H9 (cell line): ENCODE measurements around the gene TRAF6. TPM values are rescaled to one million over a fixed set of nuclear protein-coding genes. Genes with fewer than 3 reads are reported as not detected.

Source experiments
- DNase-seq: peaks from one replicate; pipeline ENCODE4 v3.0.0-alpha.2; 2017
- H2AFZ ChIP-seq: one replicate; pipeline ENCODE4 v1.6.1; 2013; ENCODE audit warnings: mild to moderate bottlenecking, low read length, control low read depth, moderate library complexity
- H2AK5ac ChIP-seq: 2 replicates; pipeline ENCODE4 v1.6.1; 2013; ENCODE audit warnings: low read length, control low read depth, mixed read lengths; ENCODE audit not compliant: insufficient read length
- H2BK120ac ChIP-seq: one replicate; pipeline ENCODE4 v1.6.1; 2013; ENCODE audit warnings: low read depth, mild to moderate bottlenecking, low read length, control low read depth, inconsistent platforms; ENCODE audit not compliant: poor library complexity, severe bottlenecking
- H2BK12ac ChIP-seq: 2 replicates; pipeline ENCODE4 v1.6.1; 2013; ENCODE audit warnings: low read length, control low read depth, mixed read lengths, low read depth; ENCODE audit not compliant: insufficient read length
- H2BK15ac ChIP-seq: 2 replicates; pipeline ENCODE4 v1.6.1; 2013; ENCODE audit warnings: low read depth, low read length, control low read depth
- H2BK20ac ChIP-seq: one replicate; pipeline ENCODE4 v1.6.1; 2013; ENCODE audit warnings: low read depth, mild to moderate bottlenecking, low read length, control low read depth, inconsistent platforms; ENCODE audit not compliant: poor library complexity, severe bottlenecking
- H2BK5ac ChIP-seq: 2 replicates; pipeline ENCODE4 v1.6.1; 2013; ENCODE audit warnings: low read length, control low read depth, mixed read lengths; ENCODE audit not compliant: insufficient read length
- H3K14ac ChIP-seq: 2 replicates; pipeline ENCODE4 v1.6.1; 2013; ENCODE audit warnings: low read length, control low read depth; ENCODE audit not compliant: insufficient read depth
- H3K18ac ChIP-seq: 2 replicates; pipeline ENCODE4 v1.6.1; 2013; ENCODE audit warnings: low read depth, mild to moderate bottlenecking, mixed read lengths, low read length, control low read depth; ENCODE audit not compliant: insufficient read length
- H3K23ac ChIP-seq: 2 replicates; pipeline ENCODE4 v1.6.1; 2013; ENCODE audit warnings: low read length, control low read depth, mixed read lengths, low read depth; ENCODE audit not compliant: insufficient read length
- H3K23me2 ChIP-seq: 2 replicates; pipeline ENCODE4 v1.6.1; 2013; ENCODE audit warnings: low read depth, mild to moderate bottlenecking, mixed read lengths, low read length, control low read depth; ENCODE audit not compliant: insufficient read length, poor library complexity, severe bottlenecking
- H3K27ac ChIP-seq: 2 replicates; pipeline ENCODE4 v1.5.1; 2013; ENCODE audit warnings: low read length, control low read depth, mixed read lengths, low read depth; ENCODE audit not compliant: insufficient read length
- H3K27me3 ChIP-seq: 2 replicates; pipeline ENCODE4 v1.6.1; 2013; ENCODE audit warnings: low read length, control low read depth, inconsistent platforms; ENCODE audit not compliant: insufficient read depth
- H3K4ac ChIP-seq: 2 replicates; pipeline ENCODE4 v1.6.1; 2013; ENCODE audit warnings: low read depth, mild to moderate bottlenecking, control low read depth, inconsistent platforms, low read length, moderate library complexity
- H3K4me1 ChIP-seq: 2 replicates; pipeline ENCODE4 v1.6.1; 2013; ENCODE audit warnings: low read length, control low read depth, inconsistent platforms; ENCODE audit not compliant: insufficient read depth
- H3K4me2 ChIP-seq: 2 replicates; pipeline ENCODE4 v1.6.1; 2013; ENCODE audit warnings: low read length, control low read depth, mixed read lengths; ENCODE audit not compliant: insufficient read length, insufficient read depth
- H3K56ac ChIP-seq: 2 replicates; pipeline ENCODE4 v1.6.1; 2013; ENCODE audit warnings: low read depth, mild to moderate bottlenecking, mixed read lengths, low read length, control low read depth; ENCODE audit not compliant: insufficient read length
- H3K79me1 ChIP-seq: 2 replicates; pipeline ENCODE4 v1.6.1; 2013; ENCODE audit warnings: low read depth, mild to moderate bottlenecking, moderate library complexity, low read length, control low read depth, inconsistent platforms; ENCODE audit not compliant: insufficient read depth, poor library complexity, severe bottlenecking
- H3K79me2 ChIP-seq: 2 replicates; pipeline ENCODE4 v1.6.1; 2013; ENCODE audit warnings: low read length, control low read depth, inconsistent platforms; ENCODE audit not compliant: insufficient read depth
- H3K9ac ChIP-seq: 2 replicates; pipeline ENCODE4 v1.6.1; 2013; ENCODE audit warnings: low read length, control low read depth, mixed read lengths; ENCODE audit not compliant: insufficient read length; ENCODE audit errors: extremely low read depth
- H3K9me3 ChIP-seq: one replicate; pipeline ENCODE4 v1.6.1; 2013; ENCODE audit warnings: low read depth, low read length, inconsistent platforms; ENCODE audit not compliant: control insufficient read depth
- H3T11ph ChIP-seq: one replicate; pipeline ENCODE4 v1.6.1; 2013; ENCODE audit warnings: mild to moderate bottlenecking, low read length, control low read depth, inconsistent platforms
- H4K20me1 ChIP-seq: one replicate; pipeline ENCODE4 v1.6.1; 2013; ENCODE audit not compliant: control insufficient read depth, insufficient read length, insufficient read depth
- H4K5ac ChIP-seq: 2 replicates; pipeline ENCODE4 v1.6.1; 2013; ENCODE audit warnings: low read depth, mild to moderate bottlenecking, mixed read lengths, low read length, control low read depth; ENCODE audit not compliant: insufficient read length
- H4K8ac ChIP-seq: replicated peaks from 2 replicates; pipeline ENCODE4 v1.6.1; 2013; ENCODE audit warnings: low read length, control low read depth, mixed read lengths, low read depth; ENCODE audit not compliant: insufficient read length
- H4K91ac ChIP-seq: 2 replicates; pipeline ENCODE4 v1.6.1; 2013; ENCODE audit warnings: low read depth, mild to moderate bottlenecking, moderate library complexity, mixed read lengths, low read length, control low read depth; ENCODE audit not compliant: insufficient read length
- H3K27ac Mint-ChIP-seq, 3 experiments: 2 replicates in 2 of 3; 3 replicates in 1 of 3; pipeline ENCODE4 v1.8.0; 2020 to 2021; ENCODE audit warnings: mixed read lengths in 3 of 3, mild to moderate bottlenecking in 1 of 3, moderate library complexity in 1 of 3
- H3K27me3 Mint-ChIP-seq: 2 replicates; pipeline ENCODE4 v1.8.0; 2021; ENCODE audit warnings: low read depth, mild to moderate bottlenecking, moderate library complexity, mixed read lengths
- H3K36me3 Mint-ChIP-seq, 3 experiments: 2 replicates in 2 of 3; 3 replicates in 1 of 3; pipeline ENCODE4 v1.8.0; 2020 to 2021; ENCODE audit warnings: low read depth in 3 of 3, mixed read lengths in 3 of 3; ENCODE audit not compliant: insufficient read depth in 1 of 3
- H3K4me1 Mint-ChIP-seq, 2 experiments: 2 replicates each; pipeline ENCODE4 v1.8.0; 2020; ENCODE audit warnings: mixed read lengths in 2 of 2
- H3K4me3 Mint-ChIP-seq, 2 experiments: 2 replicates in 1 of 2; 3 replicates in 1 of 2; pipeline ENCODE4 v1.8.0; 2020 to 2021; ENCODE audit warnings: mild to moderate bottlenecking in 2 of 2, mixed read lengths in 2 of 2, moderate library complexity in 1 of 2
- H3K9me3 Mint-ChIP-seq, 2 experiments: 2 replicates in 1 of 2; 3 replicates in 1 of 2; pipeline ENCODE4 v1.8.0; 2020; ENCODE audit warnings: mild to moderate bottlenecking in 2 of 2, mixed read lengths in 2 of 2, moderate library complexity in 1 of 2
- WGBS: extraction: QIAGEN DNeasy Blood & Tissue Kit; methylation state at CpG from one replicate; pipeline ENCODE4 v1.1.7; 2013; ENCODE audit warnings: missing lambda C conversion rate, low lambda C conversion rate, mixed read lengths; ENCODE audit not compliant: insufficient read length; ENCODE audit errors: extremely low coverage; 5-methylcytosine and 5-hydroxymethylcytosine counted together
- total RNA-seq: library from RNA; stranded (reverse); gene quantifications from 2 replicates; pipeline ENCODE4 v1.2.1, GENCODE V29; 2021
- TF ChIP-seq, protein P1 (sequence below): fragments of 200-600 bp; sonication (generic); conservative IDR thresholded peaks from 3 replicates; pipeline ENCODE4 v1.8.0; 2021; ENCODE audit warnings: antibody characterized with exemption, mild to moderate bottlenecking

Gene TRAF6
- total RNA-seq, 1 experiment from 2014 or later = 9.9 TPM

GRCh38 chr11:36558571-36559413, 48.7 kb upstream of the TRAF6 start:
- H4K91ac ChIP-seq = no peak overlapping the region
- no peak overlapping the region for H3K56ac ChIP-seq
- Mint-ChIP-seq H3K36me3 (peaks cover 0 to 23% (median 0%) of the 10 kb centered on the region in 3 experiments; a peak in 2 of 7 replicates), H3K27me3 (no peaks in the 10 kb centered on the region; the same call in none of the 2 replicates), H3K4me3 (no peak overlapping the region), H3K27ac (no peak overlapping the region), H3K4me1 (peaks cover 0 to 5% of the 10 kb centered on the region in 2 experiments; a peak in 1 of 4 replicates), H3K9me3 (peaks cover 11% of the 10 kb centered on the region in 2 experiments; a peak in 4 of 5 replicates)
- H3K23me2 ChIP-seq = no peaks in the 10 kb centered on the region
- H3K79me1 ChIP-seq = no peaks in the 10 kb centered on the region
- H4K8ac ChIP-seq = no peak overlapping the region
- H4K5ac ChIP-seq = no peak overlapping the region
- H3K27me3 ChIP-seq = no peaks in the 10 kb centered on the region
- H4K20me1 ChIP-seq = no peaks in the 10 kb centered on the region
- H2BK12ac ChIP-seq = no peak overlapping the region
- H3K27ac ChIP-seq = no peak overlapping the region
- no peak overlapping the region for H3K4me2 ChIP-seq
- H2BK20ac ChIP-seq = no peak overlapping the region
- H3K9me3 ChIP-seq = no peaks in the 10 kb centered on the region
- WGBS = no CpG with 5 or more reads among the region's 4 CpGs
- TF ChIP-seq, protein P1, sequence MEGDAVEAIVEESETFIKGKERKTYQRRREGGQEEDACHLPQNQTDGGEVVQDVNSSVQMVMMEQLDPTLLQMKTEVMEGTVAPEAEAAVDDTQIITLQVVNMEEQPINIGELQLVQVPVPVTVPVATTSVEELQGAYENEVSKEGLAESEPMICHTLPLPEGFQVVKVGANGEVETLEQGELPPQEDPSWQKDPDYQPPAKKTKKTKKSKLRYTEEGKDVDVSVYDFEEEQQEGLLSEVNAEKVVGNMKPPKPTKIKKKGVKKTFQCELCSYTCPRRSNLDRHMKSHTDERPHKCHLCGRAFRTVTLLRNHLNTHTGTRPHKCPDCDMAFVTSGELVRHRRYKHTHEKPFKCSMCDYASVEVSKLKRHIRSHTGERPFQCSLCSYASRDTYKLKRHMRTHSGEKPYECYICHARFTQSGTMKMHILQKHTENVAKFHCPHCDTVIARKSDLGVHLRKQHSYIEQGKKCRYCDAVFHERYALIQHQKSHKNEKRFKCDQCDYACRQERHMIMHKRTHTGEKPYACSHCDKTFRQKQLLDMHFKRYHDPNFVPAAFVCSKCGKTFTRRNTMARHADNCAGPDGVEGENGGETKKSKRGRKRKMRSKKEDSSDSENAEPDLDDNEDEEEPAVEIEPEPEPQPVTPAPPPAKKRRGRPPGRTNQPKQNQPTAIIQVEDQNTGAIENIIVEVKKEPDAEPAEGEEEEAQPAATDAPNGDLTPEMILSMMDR = no peak
- no peak overlapping the region for H3K23ac ChIP-seq
- H2BK5ac ChIP-seq = no peak overlapping the region
- DNase-seq = no peak
- H2BK120ac ChIP-seq = no peak overlapping the region
- H3K4me1 ChIP-seq = no peaks in the 10 kb centered on the region
- no peak overlapping the region for H2AFZ ChIP-seq
- H3T11ph ChIP-seq = no peak overlapping the region
- no peaks in the 10 kb centered on the region for H3K79me2 ChIP-seq
- H3K4ac ChIP-seq = no peak overlapping the region
- H3K14ac ChIP-seq = no peak overlapping the region
- no peak overlapping the region for H2AK5ac ChIP-seq
- no peak overlapping the region for H2BK15ac ChIP-seq
- H3K9ac ChIP-seq = no peak overlapping the region
- no peak overlapping the region for H3K18ac ChIP-seq
